OCI-LY1 (cell line): ENCODE data around the gene CDH19.

Experiments used
- H2AFZ ChIP-seq: fragments of 200-600 bp; sonication (generic), shearing (Covaris generic); 2 replicates; pipeline ENCODE4 v1.6.0; 2014; ENCODE audit warnings: antibody characterized with exemption, mild to moderate bottlenecking, low read length
- H3F3A ChIP-seq: fragments of 200-600 bp; sonication (generic), shearing (Covaris generic); 2 replicates; pipeline ENCODE4 v1.6.0; 2014; ENCODE audit warnings: mild to moderate bottlenecking, antibody characterized with exemption, low read length, moderate library complexity; ENCODE audit not compliant: insufficient read depth
- H3K27ac ChIP-seq: fragments of 200-600 bp; sonication (generic); 2 replicates; pipeline ENCODE4 v1.5.1; 2014; ENCODE audit warnings: low read length, mixed run types, mild to moderate bottlenecking, low read depth; ENCODE audit not compliant: poor library complexity, severe bottlenecking
- H3K27me3 ChIP-seq: fragments of 200-600 bp; sonication (generic); 2 replicates; pipeline ENCODE4 v1.6.0; 2014; ENCODE audit warnings: antibody characterized with exemption, mild to moderate bottlenecking, low read length, moderate library complexity; ENCODE audit not compliant: insufficient read depth
- H3K36me3 ChIP-seq: fragments of 200-600 bp; sonication (generic); 2 replicates; pipeline ENCODE4 v1.6.1; 2014; ENCODE audit warnings: mild to moderate bottlenecking, antibody characterized with exemption, low read length, moderate library complexity, mixed read lengths; ENCODE audit not compliant: insufficient read depth
- H3K4me1 ChIP-seq: fragments of 200-600 bp; sonication (generic); 2 replicates; pipeline ENCODE4 v1.5.1; 2014; ENCODE audit warnings: mild to moderate bottlenecking, low read length, moderate library complexity; ENCODE audit not compliant: insufficient read depth, severe bottlenecking
- H3K4me2 ChIP-seq: fragments of 200-600 bp; sonication (generic), shearing (Covaris generic); 2 replicates; pipeline ENCODE4 v1.6.1; 2014; ENCODE audit warnings: low read length
- H3K4me3 ChIP-seq: fragments of 200-600 bp; sonication (generic); 2 replicates; pipeline ENCODE4 v1.5.1; 2014; ENCODE audit warnings: low read length, low read depth, mild to moderate bottlenecking, mixed read lengths; ENCODE audit not compliant: poor library complexity, severe bottlenecking
- H3K79me2 ChIP-seq: fragments of 200-600 bp; shearing (Covaris generic); 2 replicates; pipeline ENCODE4 v1.6.1; 2016; ENCODE audit warnings: mixed run types, low read length, mixed read lengths; ENCODE audit not compliant: insufficient read depth
- H3K9ac ChIP-seq: fragments of 200-600 bp; sonication (generic), shearing (Covaris generic); 2 replicates; pipeline ENCODE4 v1.6.1; 2014; ENCODE audit warnings: mild to moderate bottlenecking, low read length, mixed read lengths
- H3K9me2 ChIP-seq: fragments of 200-600 bp; sonication (generic), shearing (Covaris generic); 2 replicates; pipeline ENCODE4 v1.6.1; 2014; ENCODE audit warnings: low read depth, mild to moderate bottlenecking, low read length, mixed read lengths
- H3K9me3 ChIP-seq: fragments of 200-600 bp; shearing (Covaris generic); 2 replicates; pipeline ENCODE4 v1.6.1; 2014; ENCODE audit warnings: low read length, mixed read lengths
- H4K20me1 ChIP-seq: fragments of 200-600 bp; sonication (generic), shearing (Covaris generic); 2 replicates; pipeline ENCODE4 v1.6.0; 2016; ENCODE audit warnings: mild to moderate bottlenecking, low read length; ENCODE audit not compliant: insufficient read depth
- EZH2 ChIP-seq: fragments of 200-600 bp; sonication (generic), shearing (Covaris generic); IDR thresholded peaks from 2 replicates; pipeline ENCODE4 v1.8.0; 2017; ENCODE audit warnings: borderline replicate concordance, mixed run types, mild to moderate bottlenecking, antibody characterized with exemption, low read length, moderate library complexity, mixed read lengths
- TF ChIP-seq, protein P1 (sequence below): fragments of 200-600 bp; sonication (generic), shearing (Covaris generic); IDR thresholded peaks from 2 replicates; pipeline ENCODE4 v1.5.1; 2017; ENCODE audit warnings: mild to moderate bottlenecking, antibody characterized with exemption, low read length, moderate library complexity, mixed read lengths

CDH19 gene

DNA sequence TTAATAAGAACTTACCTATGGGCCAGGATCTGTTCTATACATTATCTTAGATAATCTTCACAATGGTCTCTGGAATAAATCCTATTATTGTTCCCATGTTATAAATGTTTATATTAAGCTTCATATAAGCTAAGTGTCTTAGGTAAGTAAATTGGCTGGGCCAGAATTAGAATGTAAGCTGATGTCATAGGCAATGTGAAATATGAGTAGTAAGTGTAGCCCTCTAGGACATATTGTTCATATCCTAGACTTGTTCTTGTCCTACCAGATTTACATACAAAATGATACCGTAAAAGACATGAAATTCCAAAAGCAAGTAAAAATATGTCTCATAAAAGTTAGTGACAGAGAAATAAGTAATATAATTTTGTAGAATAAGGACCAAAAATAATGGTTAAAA, 89.9 kb downstream of the CDH19 start:
- Histone ChIP-seq H3K36me3 (no peaks in the 10 kb centered on the region), H3K27me3 (no peaks in the 10 kb centered on the region), H4K20me1 (no peaks in the 10 kb centered on the region), H3K9me2 (no peaks in the 10 kb centered on the region), H3F3A (no peaks in the 10 kb centered on the region), H3K79me2 (no peaks in the 10 kb centered on the region), H3K4me1 (no peaks in the 10 kb centered on the region), H2AFZ (no peak overlapping the region), H3K9ac (no peak overlapping the region), H3K4me3 (no peak overlapping the region), H3K4me2 (no peak overlapping the region), H3K27ac (no peak overlapping the region), H3K9me3 (no peaks in the 10 kb centered on the region)
- no peak for TF ChIP-seq EZH2
- TF ChIP-seq, protein P1, sequence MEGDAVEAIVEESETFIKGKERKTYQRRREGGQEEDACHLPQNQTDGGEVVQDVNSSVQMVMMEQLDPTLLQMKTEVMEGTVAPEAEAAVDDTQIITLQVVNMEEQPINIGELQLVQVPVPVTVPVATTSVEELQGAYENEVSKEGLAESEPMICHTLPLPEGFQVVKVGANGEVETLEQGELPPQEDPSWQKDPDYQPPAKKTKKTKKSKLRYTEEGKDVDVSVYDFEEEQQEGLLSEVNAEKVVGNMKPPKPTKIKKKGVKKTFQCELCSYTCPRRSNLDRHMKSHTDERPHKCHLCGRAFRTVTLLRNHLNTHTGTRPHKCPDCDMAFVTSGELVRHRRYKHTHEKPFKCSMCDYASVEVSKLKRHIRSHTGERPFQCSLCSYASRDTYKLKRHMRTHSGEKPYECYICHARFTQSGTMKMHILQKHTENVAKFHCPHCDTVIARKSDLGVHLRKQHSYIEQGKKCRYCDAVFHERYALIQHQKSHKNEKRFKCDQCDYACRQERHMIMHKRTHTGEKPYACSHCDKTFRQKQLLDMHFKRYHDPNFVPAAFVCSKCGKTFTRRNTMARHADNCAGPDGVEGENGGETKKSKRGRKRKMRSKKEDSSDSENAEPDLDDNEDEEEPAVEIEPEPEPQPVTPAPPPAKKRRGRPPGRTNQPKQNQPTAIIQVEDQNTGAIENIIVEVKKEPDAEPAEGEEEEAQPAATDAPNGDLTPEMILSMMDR = no peak

DNA sequence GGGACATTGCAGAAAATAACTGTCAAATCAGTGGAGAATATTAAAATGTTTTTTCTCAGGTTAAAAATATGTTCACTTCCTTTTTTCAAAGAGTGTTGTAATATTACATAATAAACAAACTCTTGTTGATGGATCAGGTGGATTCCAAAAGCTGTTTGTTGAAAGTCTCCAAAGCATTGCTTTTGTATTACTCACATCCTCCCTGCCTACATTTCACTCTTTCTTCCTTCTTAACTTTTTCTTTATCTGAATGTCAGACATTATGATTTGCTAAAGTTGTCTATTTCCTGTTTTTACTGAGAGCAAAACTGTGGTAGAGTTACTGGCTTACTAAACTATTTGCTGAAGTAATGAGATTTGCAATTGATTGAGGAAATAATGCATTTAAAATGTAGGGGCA, 92.1 kb downstream of the CDH19 start:
- Histone ChIP-seq H2AFZ (no peak overlapping the region), H3K4me3 (no peak overlapping the region), H3K27ac (no peak overlapping the region), H3K79me2 (no peaks in the 10 kb centered on the region), H3K27me3 (no peaks in the 10 kb centered on the region), H3K4me1 (no peaks in the 10 kb centered on the region), H3K9me2 (no peaks in the 10 kb centered on the region), H3K9me3 (no peaks in the 10 kb centered on the region), H4K20me1 (no peaks in the 10 kb centered on the region), H3K4me2 (no peak overlapping the region), H3K9ac (no peak overlapping the region), H3F3A (no peaks in the 10 kb centered on the region), H3K36me3 (no peaks in the 10 kb centered on the region)
- no peak for TF ChIP-seq EZH2
- TF ChIP-seq, protein P1 = no peak

- no peaks in the 10 kb centered on the region for H4K20me1 ChIP-seq
- no peaks in the 10 kb centered on the region for H3K36me3 ChIP-seq
- no peak overlapping the region for H3K4me3 ChIP-seq
- no peaks in the 10 kb centered on the region for H3K27me3 ChIP-seq
- no peak overlapping the region for H3K27ac ChIP-seq
- no peaks in the 10 kb centered on the region for H3K4me1 ChIP-seq
- no peak overlapping the region for H2AFZ ChIP-seq
- H3K9me3 ChIP-seq = no peaks in the 10 kb centered on the region
- H3K9me2 ChIP-seq = no peaks in the 10 kb centered on the region
- H3K9ac ChIP-seq = no peak overlapping the region
- no peak for TF ChIP-seq EZH2
- TF ChIP-seq, protein P1 = no peak
- H3K4me2 ChIP-seq = no peak overlapping the region
- H3F3A ChIP-seq = no peaks in the 10 kb centered on the region
- no peaks in the 10 kb centered on the region for H3K79me2 ChIP-seq
These were observed 92.6 kb downstream of the CDH19 start for GRCh38 chr18:66511289-66511688.
